Loucy (cell line): ENCODE results near the gene PHF20.

ENCODE experiments used
- H2AFZ ChIP-seq: fragments of 200-600 bp; sonication (generic); 2 replicates; pipeline ENCODE4 v1.6.0; 2016; ENCODE audit warnings: antibody characterized with exemption, mild to moderate bottlenecking, low read length, moderate library complexity
- H3F3A ChIP-seq: fragments of 200-600 bp; 2 replicates; pipeline ENCODE4 v1.6.0; 2016; ENCODE audit warnings: antibody characterized with exemption, low read depth, mild to moderate bottlenecking
- H3K27me3 ChIP-seq: fragments of 200-600 bp; sonication (generic); 2 replicates; pipeline ENCODE4 v1.6.1; 2014; ENCODE audit warnings: low read length, mild to moderate bottlenecking; ENCODE audit not compliant: insufficient read depth, poor library complexity, severe bottlenecking
- H3K36me3 ChIP-seq: fragments of 200-600 bp; sonication (generic); 2 replicates; pipeline ENCODE4 v1.6.1; 2016; ENCODE audit warnings: low read length; ENCODE audit not compliant: insufficient read depth
- H3K4me1 ChIP-seq: fragments of 200-600 bp; sonication (generic); 2 replicates; pipeline ENCODE4 v1.5.1; 2014; ENCODE audit warnings: low read length, mild to moderate bottlenecking; ENCODE audit not compliant: insufficient read depth, poor library complexity, severe bottlenecking
- H3K4me2 ChIP-seq: fragments of 200-600 bp; sonication (generic); 2 replicates; pipeline ENCODE4 v1.6.0; 2014; ENCODE audit warnings: antibody characterized with exemption, low read length, low read depth, mild to moderate bottlenecking; ENCODE audit not compliant: poor library complexity, severe bottlenecking
- H3K4me3 ChIP-seq: fragments of 200-600 bp; sonication (generic); 2 replicates; pipeline ENCODE4 v1.5.1; 2014; ENCODE audit warnings: low read length, mild to moderate bottlenecking, mixed read lengths; ENCODE audit not compliant: poor library complexity, severe bottlenecking
- H3K79me2 ChIP-seq: fragments of 200-600 bp; sonication (generic); 2 replicates; pipeline ENCODE4 v1.6.1; 2014; ENCODE audit warnings: low read length; ENCODE audit not compliant: insufficient read depth
- H3K9ac ChIP-seq: fragments of 200-600 bp; sonication (generic); 2 replicates; pipeline ENCODE4 v1.6.0; 2014; ENCODE audit warnings: mild to moderate bottlenecking, low read depth, low read length, moderate library complexity; ENCODE audit not compliant: poor library complexity, severe bottlenecking
- H3K9me2 ChIP-seq: fragments of 200-600 bp; sonication (generic); replicated peaks from 2 replicates; pipeline ENCODE4 v1.6.1; 2016; ENCODE audit warnings: low read depth, low read length, mixed read lengths
- H3K9me3 ChIP-seq: fragments of 200-600 bp; sonication (generic); 2 replicates; pipeline ENCODE4 v1.6.1; 2014; ENCODE audit warnings: mild to moderate bottlenecking, antibody characterized with exemption, low read length, low read depth; ENCODE audit not compliant: insufficient read depth
- H4K20me1 ChIP-seq: fragments of 200-600 bp; sonication (generic); 2 replicates; pipeline ENCODE4 v1.6.0; 2014; ENCODE audit warnings: antibody characterized with exemption, low read length, mild to moderate bottlenecking; ENCODE audit not compliant: insufficient read depth, poor library complexity, severe bottlenecking
- EZH2phosphoT487 ChIP-seq: fragments of 200-600 bp; IDR thresholded peaks from 2 replicates; pipeline ENCODE4 v1.6.1; 2018; ENCODE audit warnings: antibody characterized with exemption, mild to moderate bottlenecking, moderate library complexity, borderline replicate concordance
- TF ChIP-seq, protein P1 (sequence below): fragments of 200-600 bp; sonication (generic); conservative IDR thresholded peaks from 2 replicates; pipeline ENCODE4 v1.5.1; 2014; ENCODE audit warnings: mild to moderate bottlenecking, antibody characterized with exemption, low read length

PHF20 gene

DNA sequence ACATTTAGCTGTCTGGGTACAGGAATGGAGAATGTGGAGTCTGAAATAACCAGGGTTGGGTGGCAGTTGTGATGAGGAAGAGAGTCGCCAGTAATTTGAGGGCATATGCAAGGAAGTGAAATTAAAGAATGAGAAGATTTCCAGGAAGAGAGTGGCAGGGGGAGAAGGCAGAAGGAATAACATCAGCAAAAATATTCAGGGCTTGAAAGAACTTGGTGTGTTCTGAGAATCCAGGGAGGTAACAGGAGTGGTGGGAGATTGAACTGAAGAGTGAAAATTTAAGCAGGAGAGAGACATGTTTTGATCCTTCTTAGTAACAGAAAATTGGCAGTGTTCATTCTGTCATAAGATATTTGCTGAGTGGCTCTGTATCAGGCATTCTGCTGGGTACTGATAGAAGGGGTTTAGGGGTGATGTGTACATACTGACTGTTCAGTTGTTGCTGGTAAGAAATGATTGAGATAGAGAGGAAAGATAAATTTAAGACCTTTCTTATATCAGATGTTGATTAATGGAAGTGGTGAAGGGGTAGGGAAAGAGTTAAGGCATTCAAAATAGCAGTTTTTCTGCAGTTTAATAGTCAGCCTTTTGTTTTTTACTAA is 54.7 kb downstream of the PHF20 start:
- H4K20me1 ChIP-seq, result no peaks in the 10 kb centered on the region
- H3K36me3 ChIP-seq, result peaks cover 19% of the 10 kb centered on the region; the same call in 1 of the 2 replicates
- TF ChIP-seq EZH2phosphoT487, result no peak
- TF ChIP-seq, protein P1, sequence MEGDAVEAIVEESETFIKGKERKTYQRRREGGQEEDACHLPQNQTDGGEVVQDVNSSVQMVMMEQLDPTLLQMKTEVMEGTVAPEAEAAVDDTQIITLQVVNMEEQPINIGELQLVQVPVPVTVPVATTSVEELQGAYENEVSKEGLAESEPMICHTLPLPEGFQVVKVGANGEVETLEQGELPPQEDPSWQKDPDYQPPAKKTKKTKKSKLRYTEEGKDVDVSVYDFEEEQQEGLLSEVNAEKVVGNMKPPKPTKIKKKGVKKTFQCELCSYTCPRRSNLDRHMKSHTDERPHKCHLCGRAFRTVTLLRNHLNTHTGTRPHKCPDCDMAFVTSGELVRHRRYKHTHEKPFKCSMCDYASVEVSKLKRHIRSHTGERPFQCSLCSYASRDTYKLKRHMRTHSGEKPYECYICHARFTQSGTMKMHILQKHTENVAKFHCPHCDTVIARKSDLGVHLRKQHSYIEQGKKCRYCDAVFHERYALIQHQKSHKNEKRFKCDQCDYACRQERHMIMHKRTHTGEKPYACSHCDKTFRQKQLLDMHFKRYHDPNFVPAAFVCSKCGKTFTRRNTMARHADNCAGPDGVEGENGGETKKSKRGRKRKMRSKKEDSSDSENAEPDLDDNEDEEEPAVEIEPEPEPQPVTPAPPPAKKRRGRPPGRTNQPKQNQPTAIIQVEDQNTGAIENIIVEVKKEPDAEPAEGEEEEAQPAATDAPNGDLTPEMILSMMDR, result no peak
- H3K4me2 ChIP-seq, result no peak overlapping the region
- no peaks in the 10 kb centered on the region for H3K4me1 ChIP-seq
- H3K79me2 ChIP-seq, result peaks cover 19% of the 10 kb centered on the region; the same call in 1 of the 2 replicates
- no peak overlapping the region for H3K9ac ChIP-seq
- no peaks in the 10 kb centered on the region for H3K9me2 ChIP-seq
- no peaks in the 10 kb centered on the region for H3F3A ChIP-seq
- H3K9me3 ChIP-seq, result no peaks in the 10 kb centered on the region
- no peaks in the 10 kb centered on the region for H3K27me3 ChIP-seq
- no peak overlapping the region for H3K4me3 ChIP-seq
- no peak overlapping the region for H2AFZ ChIP-seq

DNA sequence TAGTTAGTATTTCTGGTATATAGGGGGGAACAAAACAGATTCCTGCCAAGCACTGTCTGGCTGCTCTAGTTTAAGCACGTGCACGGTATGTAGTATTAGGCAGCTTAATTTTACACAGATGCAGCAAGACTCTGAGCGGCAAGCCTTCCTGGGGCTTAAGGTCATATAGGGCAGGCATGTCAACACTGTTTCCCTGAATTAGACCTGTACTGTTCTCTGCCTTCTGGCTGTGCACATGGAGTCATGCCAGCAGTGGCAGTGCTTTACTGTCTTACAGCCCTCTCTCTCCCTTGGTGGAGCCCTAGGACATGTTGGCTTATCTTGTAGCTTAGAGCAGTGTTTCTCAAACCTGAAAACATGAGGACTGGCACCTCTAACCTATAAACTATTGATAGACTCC is 56.6 kb downstream of the PHF20 start:
- no peaks in the 10 kb centered on the region for H3K27me3 ChIP-seq
- H3K36me3 ChIP-seq, result peaks cover 10% of the 10 kb centered on the region; the same call in 1 of the 2 replicates
- H3K9ac ChIP-seq, result no peak overlapping the region
- H3K9me3 ChIP-seq, result no peaks in the 10 kb centered on the region
- TF ChIP-seq, protein P1, result no peak
- no peak for TF ChIP-seq EZH2phosphoT487
- no peaks in the 10 kb centered on the region for H3F3A ChIP-seq
- H3K4me1 ChIP-seq, result no peaks in the 10 kb centered on the region
- no peak overlapping the region for H3K4me2 ChIP-seq
- H3K79me2 ChIP-seq, result peaks cover 19% of the 10 kb centered on the region; the same call in 1 of the 2 replicates
- H3K4me3 ChIP-seq, result no peak overlapping the region
- no peaks in the 10 kb centered on the region for H4K20me1 ChIP-seq
- no peak overlapping the region for H2AFZ ChIP-seq
- H3K9me2 ChIP-seq, result no peaks in the 10 kb centered on the region

DNA sequence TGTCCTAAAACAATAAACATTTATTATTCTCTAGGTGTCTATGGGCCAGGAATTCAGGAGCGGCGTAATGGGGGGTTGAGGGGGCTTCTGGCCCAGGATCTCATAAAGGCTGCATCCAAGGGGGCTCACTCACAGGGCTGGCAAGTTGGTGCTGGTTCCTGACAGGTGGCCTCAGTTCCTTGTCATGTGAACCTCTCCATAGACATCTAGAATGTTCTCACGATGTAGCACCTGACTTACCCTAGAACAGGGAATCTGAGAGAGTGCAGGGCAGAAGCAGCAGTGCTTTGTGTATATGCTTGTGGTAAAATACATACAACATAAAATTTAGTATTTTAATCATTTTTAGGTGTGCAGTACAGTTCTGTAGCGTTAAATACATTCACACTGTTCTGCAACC is 57.1 kb downstream of the PHF20 start:
- Histone ChIP-seq H3K36me3 (peaks cover 5% of the 10 kb centered on the region; the same call in 1 of the 2 replicates), H3K4me3 (no peak overlapping the region), H3F3A (no peaks in the 10 kb centered on the region), H3K79me2 (peaks cover 20% of the 10 kb centered on the region; the same call in 1 of the 2 replicates), H3K4me2 (no peak overlapping the region), H3K9ac (no peak overlapping the region), H3K27me3 (no peaks in the 10 kb centered on the region), H3K4me1 (no peaks in the 10 kb centered on the region), H4K20me1 (no peaks in the 10 kb centered on the region), H3K9me3 (no peaks in the 10 kb centered on the region), H2AFZ (no peak overlapping the region), H3K9me2 (no peaks in the 10 kb centered on the region)
- TF ChIP-seq EZH2phosphoT487, result no peak
- TF ChIP-seq, protein P1, result no peak
